Activated effector memory CD4-positive, alpha-beta T cell treated with anti-CD3 and anti-CD28 coated beads, Interleukin-2, amount 50 U/mL, for 16 hours (primary cell): ENCODE data around the gene RSF1.
"Not testable (repeated sequence)": the region's sequence is repeated elsewhere in the genome, so short reads cannot be mapped to it uniquely, and the experiment has no call there.

Source experiments
- DNase-seq: peaks from one replicate; pipeline ENCODE4 v3.0.0-alpha.2; 2020

RSF1 gene

DNA sequence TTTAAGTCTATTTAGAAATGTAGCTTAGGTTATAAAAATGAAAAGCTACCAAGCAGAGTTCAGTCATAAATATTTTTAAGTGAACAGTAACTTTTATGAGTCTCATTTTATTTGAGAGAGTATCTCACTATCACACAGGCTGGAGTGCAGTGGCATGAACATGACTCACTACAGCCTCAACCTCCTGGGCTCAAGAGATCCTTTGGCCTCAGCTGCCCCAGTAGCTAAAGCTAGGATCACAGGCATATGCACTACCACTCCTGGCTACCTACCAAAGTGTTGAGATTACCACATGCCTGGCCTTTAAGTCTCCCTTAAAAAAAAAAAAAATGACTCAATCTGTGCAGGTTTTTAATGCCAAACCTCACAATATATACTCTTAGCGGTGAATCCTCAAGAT is 148.3 kb downstream of the RSF1 start:
- DNase-seq = no peak

DNA sequence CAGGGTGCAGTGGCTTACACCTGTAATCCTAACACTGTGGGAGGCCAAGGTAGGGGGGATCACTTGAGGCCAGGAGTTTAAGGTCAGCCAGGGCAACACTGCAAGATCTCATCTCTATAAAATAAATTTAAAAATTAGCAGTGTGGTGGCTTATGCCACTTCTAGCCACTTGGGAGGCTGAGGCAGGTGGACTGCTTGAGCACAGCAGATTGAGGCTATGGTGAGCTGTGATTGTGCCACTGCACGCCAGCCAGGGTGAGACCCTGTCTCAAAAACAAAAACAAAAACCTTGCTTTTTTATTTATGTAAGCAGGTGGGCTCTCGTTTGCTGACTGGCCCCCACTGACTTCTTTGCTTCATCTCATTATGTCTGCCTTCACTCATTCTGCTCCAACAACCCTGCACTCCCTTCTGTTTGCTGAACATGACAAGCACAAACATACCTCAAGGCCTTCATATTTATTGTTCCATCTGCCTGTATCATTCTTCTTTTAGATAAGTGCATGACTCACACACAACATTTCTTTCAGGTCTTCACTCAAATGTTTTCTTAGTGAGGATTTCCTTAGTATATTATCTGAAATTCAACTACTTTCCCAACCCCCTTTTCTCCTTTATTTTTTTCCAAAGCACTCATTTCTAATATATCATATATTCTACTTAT is 150.5 kb downstream of the RSF1 start:
- DNase-seq = no peak

- DNase-seq = no peak
These were observed 151.8 kb downstream of the RSF1 start for GRCh38 chr11:77668760-77669159.

- no peak for DNase-seq
These were observed 155.1 kb downstream of the RSF1 start for GRCh38 chr11:77665240-77665965.

DNA sequence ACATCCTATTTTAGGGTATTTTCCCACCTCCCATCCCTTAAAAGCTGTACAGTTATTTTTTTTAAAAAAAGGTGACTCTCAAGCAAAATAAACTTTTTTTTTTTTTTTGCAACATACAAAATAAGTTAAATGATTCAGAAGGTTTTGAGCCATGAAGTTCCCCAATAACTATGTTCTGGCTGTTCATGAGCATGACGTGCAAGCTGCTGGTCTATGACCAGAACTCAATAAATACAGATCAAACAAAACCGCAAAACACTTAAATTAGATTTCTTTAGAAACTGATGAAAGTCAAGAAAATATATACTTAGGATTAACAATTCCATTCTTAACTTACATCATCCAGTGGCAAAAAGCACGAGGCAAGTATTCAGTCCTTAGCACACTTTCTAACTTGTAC is 158.9 kb downstream of the RSF1 start:
- no peak for DNase-seq

- no peak for DNase-seq
These were observed 159.6 kb downstream of the RSF1 start for GRCh38 chr11:77660947-77661346.

- no peak for DNase-seq
These were observed 162.1 kb downstream of the RSF1 start for GRCh38 chr11:77658213-77659013.

GRCh38 chr11:77656362-77656761 is 164.2 kb downstream of the RSF1 start:
- no peak for DNase-seq

- DNase-seq = no peak
These were observed 165.6 kb downstream of the RSF1 start for GRCh38 chr11:77654770-77655434.

GRCh38 chr11:77650123-77650522 is 170.4 kb downstream of the RSF1 start:
- no peak for DNase-seq

DNA sequence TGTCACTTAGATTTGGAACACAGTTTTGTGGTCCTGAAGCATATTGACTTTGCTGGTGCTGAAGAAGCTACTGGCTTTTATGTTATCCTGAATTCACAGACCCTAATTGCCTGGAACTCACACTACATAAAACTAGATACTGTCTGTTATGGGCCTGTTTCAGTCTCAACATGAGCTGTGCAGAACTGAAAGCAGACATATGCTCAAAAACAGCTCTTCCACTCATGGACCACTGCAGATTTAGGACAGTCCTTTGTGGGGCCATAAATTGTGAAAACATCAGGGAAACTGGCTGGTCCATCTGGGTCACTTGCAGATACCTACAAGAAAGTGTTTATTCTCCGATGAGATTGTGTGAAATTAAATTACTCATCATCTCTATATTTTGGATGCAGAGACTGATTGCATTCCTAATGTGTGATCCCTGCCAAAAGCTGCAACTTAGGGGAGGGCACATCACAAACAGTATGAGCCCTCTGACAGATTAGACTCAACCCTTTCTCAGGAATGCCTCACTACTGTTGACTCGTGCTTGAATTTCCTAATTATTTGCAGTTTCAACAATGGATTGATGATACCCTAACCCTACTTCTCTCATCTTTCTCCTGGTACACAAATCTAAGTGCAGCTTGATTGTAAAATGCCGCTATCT is 172.7 kb downstream of the RSF1 start:
- no peak for DNase-seq

DNA sequence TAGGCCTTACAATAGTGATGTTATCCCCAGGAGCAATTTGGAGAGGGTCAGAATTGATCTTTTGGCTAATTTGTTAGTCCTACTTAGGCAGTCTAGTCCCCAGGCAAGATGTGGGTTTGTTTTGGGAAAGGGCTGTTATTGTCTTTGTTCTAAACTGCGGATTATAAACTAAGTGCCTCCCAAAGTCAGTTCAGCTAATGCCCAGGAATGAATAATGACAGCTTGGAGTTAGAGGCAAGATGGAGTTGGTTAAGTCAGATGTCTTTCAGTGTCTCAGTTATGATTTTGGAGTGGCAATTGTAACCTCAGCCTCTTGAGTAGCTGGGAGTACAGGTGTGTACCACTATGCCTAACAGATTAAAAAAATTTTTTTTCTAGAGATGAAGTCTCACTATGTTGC is 175.6 kb downstream of the RSF1 start:
- DNase-seq = no peak

GRCh38 chr11:77642228-77642627 is 178.3 kb downstream of the RSF1 start:
- DNase-seq = no peak

DNA sequence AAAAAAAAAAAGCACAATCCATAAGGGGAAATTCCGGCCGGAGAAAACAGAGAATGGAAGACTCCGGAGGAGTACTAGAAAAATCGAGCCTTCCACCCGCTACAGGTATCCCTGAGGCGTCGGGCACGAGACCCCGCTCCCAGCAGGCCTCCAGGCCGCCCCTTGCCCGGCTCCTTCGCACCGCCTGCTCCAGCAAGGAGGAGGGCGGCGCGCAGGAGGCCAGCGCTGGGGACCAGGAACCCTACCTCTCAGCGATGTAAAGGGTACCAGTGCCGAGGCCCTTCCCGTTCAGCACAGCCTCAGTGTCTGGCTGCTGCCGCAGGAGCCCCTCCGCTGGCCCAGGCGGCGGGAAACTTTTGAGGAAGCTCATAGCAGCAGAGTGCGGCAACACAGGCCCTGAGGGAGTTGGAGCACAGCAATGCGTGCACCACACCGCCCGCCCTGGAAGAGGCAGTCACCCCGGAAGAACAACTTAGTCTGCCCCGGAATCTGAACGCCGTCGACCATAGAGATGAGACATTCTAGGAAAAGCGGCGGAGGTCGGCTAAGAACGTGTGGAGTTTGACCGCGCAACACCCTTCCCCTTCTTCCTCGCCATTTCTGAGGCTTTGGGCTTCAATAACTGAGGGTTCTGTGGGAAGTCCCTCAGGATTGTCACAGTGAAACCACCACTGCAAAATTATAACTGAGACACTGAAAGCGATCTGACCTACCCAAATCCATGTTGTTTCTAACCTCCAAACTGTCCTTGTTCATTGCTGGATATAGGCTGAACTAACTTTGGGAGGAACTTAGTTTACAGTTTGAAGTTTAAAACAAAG is 183.0 kb downstream of the RSF1 start, which contains the start of gene CLNS1A:
TSS of gene CLNS1A (minus strand) at position 450 of the 821 bp plus-strand sequence. CDS start at position 370, 80 bp downstream.
- peak; percentile 92 for DNase-seq

DNA sequence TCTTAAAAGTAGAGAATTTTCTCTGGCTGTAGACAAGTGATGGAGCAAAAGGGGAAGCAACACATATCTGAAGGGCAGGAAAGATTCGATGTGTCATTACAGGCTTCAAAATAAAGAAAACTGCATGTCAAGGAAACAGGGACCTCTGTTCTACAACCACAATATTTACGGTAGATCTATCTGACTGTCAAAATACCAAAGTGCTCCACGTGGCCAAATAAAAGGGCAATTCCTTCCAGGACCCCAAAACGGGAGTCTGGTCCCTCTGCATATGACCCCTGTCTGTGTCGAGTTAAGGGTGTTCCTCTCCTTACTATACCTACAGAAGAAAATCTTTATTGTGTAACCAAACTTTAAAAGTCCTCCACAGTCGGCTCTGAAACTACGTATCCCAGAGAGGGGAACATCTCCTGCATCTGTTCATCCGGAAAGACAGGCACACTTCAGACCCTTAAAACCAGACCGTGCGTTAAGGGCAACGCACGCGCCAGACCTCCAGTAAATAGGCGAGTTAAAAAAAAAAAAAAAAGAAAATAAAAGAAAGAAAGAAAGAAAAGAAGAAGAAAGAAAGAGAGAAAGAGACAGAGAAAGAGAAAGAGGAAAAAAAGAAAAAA is 183.7 kb downstream of the RSF1 start:
- no peak for DNase-seq

DNA sequence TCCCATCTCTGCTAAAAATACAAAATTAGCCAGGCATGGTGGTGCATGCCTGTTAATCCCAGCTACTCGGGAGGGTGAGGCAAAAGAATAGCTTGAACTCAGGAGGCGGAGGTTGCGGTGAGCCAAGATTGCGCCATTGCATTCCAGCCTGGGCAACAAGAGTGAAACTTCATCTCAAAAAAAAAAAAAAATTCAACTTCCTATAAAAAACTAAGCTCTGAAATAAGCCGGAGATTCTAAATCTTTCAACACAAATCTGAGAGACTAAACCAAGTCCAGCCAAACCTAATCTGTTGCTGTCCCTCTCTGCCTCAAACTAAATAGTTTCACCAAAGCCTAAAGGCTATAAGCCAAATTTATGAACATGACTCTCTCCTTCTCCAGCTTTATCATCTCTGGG is 186.6 kb downstream of the RSF1 start:
- not testable (repeated sequence) for DNase-seq

DNA sequence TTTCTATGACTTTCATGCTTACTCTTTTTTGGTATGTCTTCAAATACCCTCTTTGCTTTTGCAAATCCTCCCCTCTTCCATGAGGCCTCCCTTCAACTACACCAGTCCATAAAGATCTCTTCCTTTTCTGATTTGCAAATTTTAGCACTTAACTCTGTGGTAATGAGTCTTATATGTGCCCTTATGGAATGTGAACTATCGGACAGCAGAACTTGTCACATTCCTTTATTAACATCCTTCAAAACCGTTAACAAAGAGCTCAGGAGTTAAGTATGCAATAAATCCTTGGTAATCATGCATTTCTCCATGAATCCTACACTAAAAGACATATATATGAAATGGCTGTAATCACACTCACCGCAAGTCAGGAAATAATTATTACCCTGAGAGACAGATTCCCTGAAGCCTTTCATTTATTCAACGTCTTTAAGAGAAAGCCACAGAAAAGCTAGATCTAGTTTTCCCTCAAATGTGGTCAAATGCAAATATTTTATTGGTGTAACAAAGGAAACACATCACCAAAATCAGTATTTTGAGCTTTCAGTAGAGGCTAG is 190.3 kb downstream of the RSF1 start:
- no peak for DNase-seq

- no peak for DNase-seq
These were observed 200.8 kb downstream of the RSF1 start for GRCh38 chr11:77619576-77620198.

GRCh38 chr11:77617892-77618291 is 202.6 kb downstream of the RSF1 start:
- DNase-seq = no peak

DNA sequence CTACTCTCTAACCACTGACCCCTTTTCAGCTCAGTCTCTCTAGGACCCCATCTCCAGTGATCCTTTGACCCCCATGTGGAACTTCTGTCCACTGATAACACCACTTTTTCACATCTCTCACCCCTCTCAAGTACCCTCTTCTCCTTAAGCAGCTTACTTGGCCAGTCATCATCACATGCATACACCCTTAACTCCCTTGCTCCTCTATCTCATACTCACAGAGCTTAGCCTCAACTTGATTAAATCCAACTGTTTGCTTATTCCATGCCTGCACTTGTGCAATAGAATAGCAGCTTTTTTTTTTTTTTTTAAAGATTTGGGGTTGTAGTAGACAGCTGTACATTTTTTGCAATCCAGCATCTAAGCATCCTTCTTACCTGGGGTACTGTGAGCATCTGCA is 208.6 kb downstream of the RSF1 start:
- no peak for DNase-seq
